Endothelial cell (in vitro differentiated cells): Measurements from ENCODE around the gene GRIP2. TPM values are rescaled to one million over a fixed set of nuclear protein-coding genes. Genes with fewer than 3 reads are reported as not detected.

ENCODE experiments used
- DNase-seq: peaks from one replicate; pipeline ENCODE4 v3.0.0; 2021; ENCODE audit warnings: low spot score
- H3K27ac Mint-ChIP-seq: one replicate; pipeline ENCODE4 v1.8.0; 2021; ENCODE audit warnings: mixed read lengths, inconsistent platforms; ENCODE audit not compliant: unreplicated experiment
- H3K27me3 Mint-ChIP-seq: one replicate; pipeline ENCODE4 v1.8.0; 2021; ENCODE audit warnings: mild to moderate bottlenecking, moderate library complexity, mixed read lengths, inconsistent platforms; ENCODE audit not compliant: unreplicated experiment
- H3K36me3 Mint-ChIP-seq: one replicate; pipeline ENCODE4 v1.8.0; 2021; ENCODE audit warnings: mild to moderate bottlenecking, low read depth, mixed read lengths, inconsistent platforms; ENCODE audit not compliant: unreplicated experiment
- H3K4me1 Mint-ChIP-seq: one replicate; pipeline ENCODE4 v1.8.0; 2021; ENCODE audit warnings: mild to moderate bottlenecking, mixed read lengths, inconsistent platforms; ENCODE audit not compliant: unreplicated experiment
- H3K4me3 Mint-ChIP-seq: one replicate; pipeline ENCODE4 v1.8.0; 2021; ENCODE audit warnings: mild to moderate bottlenecking, mixed read lengths, inconsistent platforms; ENCODE audit not compliant: unreplicated experiment
- H3K9me3 Mint-ChIP-seq: one replicate; pipeline ENCODE4 v1.8.0; 2021; ENCODE audit warnings: mixed read lengths, inconsistent platforms; ENCODE audit not compliant: unreplicated experiment
- total RNA-seq: library from RNA; stranded (reverse); fragmentation: NEBNext Ultra II Directional; extraction: Animal tissue kit (Norgen Biotek cat#: 25700); gene quantifications from one replicate; pipeline ENCODE4 v1.2.1, GENCODE V29; 2021; ENCODE audit not compliant: unreplicated experiment
- TF ChIP-seq, protein P1 (sequence below): fragments of 200-600 bp; sonication (generic); IDR thresholded peaks from one replicate; pipeline ENCODE4 v1.5.0; 2021; ENCODE audit warnings: antibody characterized with exemption; ENCODE audit not compliant: unreplicated experiment

Gene GRIP2
- total RNA-seq, 1 donor from 2014 or later = 6.6 TPM

DNA sequence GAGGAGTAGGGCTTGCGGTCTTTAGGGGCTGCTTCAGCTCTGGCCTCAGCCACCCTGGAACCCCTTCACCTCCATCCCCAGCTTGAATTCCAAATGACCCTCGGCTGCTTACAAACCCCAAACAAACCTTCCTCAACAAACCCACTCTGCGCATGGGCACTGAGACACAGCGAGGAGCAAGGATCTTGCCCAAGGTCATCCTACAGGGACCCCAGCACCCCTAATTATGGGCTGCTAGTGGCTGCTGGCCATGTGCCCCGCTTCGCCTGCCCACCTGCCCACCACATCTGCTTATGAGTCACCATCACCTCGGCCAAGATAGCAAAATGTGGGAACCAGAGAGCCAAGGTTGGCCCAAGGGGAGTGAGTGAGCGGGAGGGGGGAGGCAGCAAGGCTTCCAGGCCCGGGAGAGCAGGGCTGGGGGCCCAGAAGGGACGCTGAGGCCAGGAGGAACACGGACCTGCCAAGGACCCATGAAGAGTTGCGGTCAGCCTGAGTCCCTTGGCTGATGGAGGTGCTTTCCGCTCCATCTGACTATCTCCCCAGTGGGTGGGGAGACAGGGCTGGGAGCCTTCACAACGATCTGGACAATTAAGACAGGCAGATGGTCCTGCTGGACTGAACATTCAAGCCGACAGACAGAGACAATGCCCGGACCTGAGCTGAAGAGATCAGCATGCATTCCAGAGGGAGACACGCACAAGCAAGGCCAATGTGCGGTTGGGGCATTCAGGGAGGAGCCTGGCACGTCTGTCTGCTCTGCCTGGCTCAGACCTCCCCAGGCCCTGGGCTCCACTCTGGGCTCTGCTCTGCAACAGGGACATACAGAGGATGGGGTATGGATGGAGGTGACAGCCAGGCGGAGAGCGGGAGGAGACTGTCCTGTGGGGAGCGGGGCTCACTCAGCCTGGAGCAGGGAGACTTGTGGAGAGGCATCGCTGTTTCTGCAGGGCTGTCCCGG lies 10.8 kb upstream of the GRIP2 start:
- H3K9me3 Mint-ChIP-seq = no peaks in the 10 kb centered on the region
- H3K4me1 Mint-ChIP-seq = peaks cover 17% of the 10 kb centered on the region
- no peak overlapping the region for H3K4me3 Mint-ChIP-seq
- H3K36me3 Mint-ChIP-seq = peaks cover under 1% of the 10 kb centered on the region
- H3K27me3 Mint-ChIP-seq = peaks cover 10% of the 10 kb centered on the region
- H3K27ac Mint-ChIP-seq = no peak overlapping the region
- TF ChIP-seq, protein P1, sequence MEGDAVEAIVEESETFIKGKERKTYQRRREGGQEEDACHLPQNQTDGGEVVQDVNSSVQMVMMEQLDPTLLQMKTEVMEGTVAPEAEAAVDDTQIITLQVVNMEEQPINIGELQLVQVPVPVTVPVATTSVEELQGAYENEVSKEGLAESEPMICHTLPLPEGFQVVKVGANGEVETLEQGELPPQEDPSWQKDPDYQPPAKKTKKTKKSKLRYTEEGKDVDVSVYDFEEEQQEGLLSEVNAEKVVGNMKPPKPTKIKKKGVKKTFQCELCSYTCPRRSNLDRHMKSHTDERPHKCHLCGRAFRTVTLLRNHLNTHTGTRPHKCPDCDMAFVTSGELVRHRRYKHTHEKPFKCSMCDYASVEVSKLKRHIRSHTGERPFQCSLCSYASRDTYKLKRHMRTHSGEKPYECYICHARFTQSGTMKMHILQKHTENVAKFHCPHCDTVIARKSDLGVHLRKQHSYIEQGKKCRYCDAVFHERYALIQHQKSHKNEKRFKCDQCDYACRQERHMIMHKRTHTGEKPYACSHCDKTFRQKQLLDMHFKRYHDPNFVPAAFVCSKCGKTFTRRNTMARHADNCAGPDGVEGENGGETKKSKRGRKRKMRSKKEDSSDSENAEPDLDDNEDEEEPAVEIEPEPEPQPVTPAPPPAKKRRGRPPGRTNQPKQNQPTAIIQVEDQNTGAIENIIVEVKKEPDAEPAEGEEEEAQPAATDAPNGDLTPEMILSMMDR = no peak
- DNase-seq = no peak

DNA sequence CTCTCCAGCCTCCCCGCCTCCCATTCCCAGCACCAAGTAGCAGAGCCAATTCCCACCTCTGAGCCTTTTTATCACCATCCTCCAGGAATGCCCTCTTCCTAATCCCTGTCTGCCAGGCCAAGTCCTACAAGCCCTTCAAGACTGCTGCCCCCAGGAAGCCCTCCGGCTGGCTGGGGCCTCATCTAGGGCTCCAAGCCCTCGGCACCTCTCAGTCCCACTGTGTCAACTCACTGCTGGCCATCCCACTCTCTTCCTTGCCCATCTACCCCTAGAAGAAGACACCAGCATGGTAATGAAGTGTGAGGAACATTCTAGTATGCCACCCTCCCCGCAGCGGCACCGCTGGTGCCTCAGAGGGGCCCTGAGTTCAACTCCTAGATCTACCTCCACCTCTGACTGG lies 10.0 kb upstream of the GRIP2 start:
- Mint-ChIP-seq H3K27ac (no peak overlapping the region), H3K4me3 (no peak overlapping the region), H3K36me3 (peaks cover 4% of the 10 kb centered on the region), H3K9me3 (no peaks in the 10 kb centered on the region), H3K4me1 (peaks cover 12% of the 10 kb centered on the region), H3K27me3 (peaks cover 10% of the 10 kb centered on the region)
- DNase-seq = no peak
- TF ChIP-seq, protein P1 = no peak

DNA sequence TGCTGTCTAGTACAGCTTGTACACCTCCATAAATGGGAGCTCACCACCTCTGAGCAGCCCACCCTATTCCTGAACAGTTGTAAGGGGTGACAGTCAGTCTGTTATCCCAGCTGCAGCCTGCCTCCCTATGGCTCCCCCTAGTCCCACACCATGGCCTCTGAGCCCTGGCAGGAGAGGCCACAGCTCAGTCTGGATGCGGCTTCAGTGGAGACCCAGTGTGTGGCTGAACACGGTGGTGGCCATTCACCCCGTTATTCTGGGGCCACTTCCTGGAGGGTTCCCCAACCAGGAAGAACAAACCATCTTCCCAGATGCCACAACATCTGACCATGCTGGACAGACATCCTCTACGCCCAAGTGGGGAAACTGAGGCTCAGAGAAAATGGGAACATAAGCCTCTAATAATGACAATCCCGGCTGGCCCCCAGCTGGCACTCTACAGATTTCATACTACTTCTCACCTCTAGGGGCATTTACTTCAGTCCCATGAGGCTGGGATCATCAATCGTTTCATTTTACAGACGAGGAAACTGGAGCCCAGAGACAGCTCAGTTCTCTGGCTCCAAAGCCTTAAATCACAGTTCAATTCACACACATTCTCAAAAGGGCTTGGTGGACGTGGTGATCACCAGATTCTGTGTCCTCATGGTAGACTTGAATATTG lies 9.2 kb upstream of the GRIP2 start:
- no peaks in the 10 kb centered on the region for H3K9me3 Mint-ChIP-seq
- TF ChIP-seq, protein P1 = peak; percentile 38
- peaks cover 9% of the 10 kb centered on the region for H3K4me1 Mint-ChIP-seq
- peaks cover 4% of the 10 kb centered on the region for H3K36me3 Mint-ChIP-seq
- H3K27ac Mint-ChIP-seq = no peak overlapping the region
- peaks cover 10% of the 10 kb centered on the region for H3K27me3 Mint-ChIP-seq
- no peak overlapping the region for H3K4me3 Mint-ChIP-seq
- no peak for DNase-seq

DNA sequence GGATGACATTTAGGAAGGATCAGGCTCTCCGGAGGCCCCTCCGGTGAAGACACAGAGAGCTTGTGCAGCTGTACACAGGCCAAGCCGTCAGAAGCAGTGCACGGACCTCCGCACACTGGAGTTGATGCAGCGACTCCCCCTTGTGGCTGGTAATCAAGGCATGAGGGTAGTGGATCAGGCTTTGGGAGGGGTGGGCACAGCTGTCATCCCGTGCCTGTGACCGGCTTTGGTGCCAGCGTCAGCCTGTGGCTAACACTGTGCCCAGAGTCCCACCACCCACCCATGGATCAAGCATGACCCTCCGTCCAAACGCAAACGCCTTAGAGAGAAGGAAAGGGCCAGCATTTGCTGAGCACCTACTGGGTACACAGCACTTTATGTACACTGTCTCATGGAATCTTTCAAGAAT lies 8.2 kb upstream of the GRIP2 start:
- Mint-ChIP-seq H3K27me3 (peaks cover 8% of the 10 kb centered on the region), H3K36me3 (peaks cover 4% of the 10 kb centered on the region), H3K27ac (no peak overlapping the region), H3K4me3 (no peak overlapping the region), H3K9me3 (no peaks in the 10 kb centered on the region), H3K4me1 (peaks cover 5% of the 10 kb centered on the region)
- DNase-seq = peak; percentile 77
- TF ChIP-seq, protein P1 = peak; percentile 32
